ENCODE measurements around the gene ADTRP. TPM values are rescaled to one million over a fixed set of nuclear protein-coding genes. Genes with fewer than 3 reads are reported as not detected.
A peak's percentile ranks its signal among the peaks of the same experiment; 100 is the strongest.

The ADTRP gene
- total RNA-seq, 4 donors from 2014 or later: 0.23 to 0.72 (median 0.67) TPM; not detected in 1

DNA sequence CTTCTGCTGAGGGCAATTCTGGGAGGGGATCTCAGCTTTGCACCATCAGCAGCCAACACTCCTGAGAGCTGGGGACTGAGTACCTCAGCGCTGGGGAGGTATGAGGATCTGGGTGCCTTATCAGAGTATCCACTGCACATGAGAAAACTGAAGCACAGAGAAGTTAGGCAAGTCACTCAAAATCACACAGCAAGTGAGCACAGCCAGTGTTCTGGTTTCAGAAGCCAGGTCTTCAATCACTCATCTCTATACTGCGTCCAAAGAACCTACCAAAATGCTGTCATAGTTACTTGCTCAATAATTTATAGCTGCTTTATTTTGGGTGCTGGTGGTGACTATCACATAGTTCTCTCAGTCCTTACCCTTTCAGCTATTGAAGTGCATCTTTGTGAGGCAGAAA, 5.0 kb downstream of the ADTRP start:
- no peak for TF ChIP-seq POLR2AphosphoS5 (IDR thresholded peaks at IDR 0.05)
- TF ChIP-seq, protein P1, sequence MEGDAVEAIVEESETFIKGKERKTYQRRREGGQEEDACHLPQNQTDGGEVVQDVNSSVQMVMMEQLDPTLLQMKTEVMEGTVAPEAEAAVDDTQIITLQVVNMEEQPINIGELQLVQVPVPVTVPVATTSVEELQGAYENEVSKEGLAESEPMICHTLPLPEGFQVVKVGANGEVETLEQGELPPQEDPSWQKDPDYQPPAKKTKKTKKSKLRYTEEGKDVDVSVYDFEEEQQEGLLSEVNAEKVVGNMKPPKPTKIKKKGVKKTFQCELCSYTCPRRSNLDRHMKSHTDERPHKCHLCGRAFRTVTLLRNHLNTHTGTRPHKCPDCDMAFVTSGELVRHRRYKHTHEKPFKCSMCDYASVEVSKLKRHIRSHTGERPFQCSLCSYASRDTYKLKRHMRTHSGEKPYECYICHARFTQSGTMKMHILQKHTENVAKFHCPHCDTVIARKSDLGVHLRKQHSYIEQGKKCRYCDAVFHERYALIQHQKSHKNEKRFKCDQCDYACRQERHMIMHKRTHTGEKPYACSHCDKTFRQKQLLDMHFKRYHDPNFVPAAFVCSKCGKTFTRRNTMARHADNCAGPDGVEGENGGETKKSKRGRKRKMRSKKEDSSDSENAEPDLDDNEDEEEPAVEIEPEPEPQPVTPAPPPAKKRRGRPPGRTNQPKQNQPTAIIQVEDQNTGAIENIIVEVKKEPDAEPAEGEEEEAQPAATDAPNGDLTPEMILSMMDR (IDR thresholded peaks at IDR 0.05): no peak
- no peak for TF ChIP-seq EP300 (IDR thresholded peaks at IDR 0.05)
- no peak for TF ChIP-seq POLR2A (IDR thresholded peaks at IDR 0.05)
- H3K9me3 ChIP-seq: no peaks in the 10 kb centered on the region
- ATAC-seq: no peak
- no peak overlapping the region for H3K4me3 ChIP-seq
- peaks cover 6% of the 10 kb centered on the region for H3K27me3 ChIP-seq
- WGBS, 2 donors (ENCODE audit: low coverage in 1 of 2): 100% methylated on average over 1 to 2 of the region's 2 CpGs
- peaks cover 0 to 17% (median 10%) of the 10 kb centered on the region in 3 donors for H3K4me1 ChIP-seq
- H3K27ac ChIP-seq: no peak overlapping the region
- H3K36me3 ChIP-seq: no peaks in the 10 kb centered on the region

DNA sequence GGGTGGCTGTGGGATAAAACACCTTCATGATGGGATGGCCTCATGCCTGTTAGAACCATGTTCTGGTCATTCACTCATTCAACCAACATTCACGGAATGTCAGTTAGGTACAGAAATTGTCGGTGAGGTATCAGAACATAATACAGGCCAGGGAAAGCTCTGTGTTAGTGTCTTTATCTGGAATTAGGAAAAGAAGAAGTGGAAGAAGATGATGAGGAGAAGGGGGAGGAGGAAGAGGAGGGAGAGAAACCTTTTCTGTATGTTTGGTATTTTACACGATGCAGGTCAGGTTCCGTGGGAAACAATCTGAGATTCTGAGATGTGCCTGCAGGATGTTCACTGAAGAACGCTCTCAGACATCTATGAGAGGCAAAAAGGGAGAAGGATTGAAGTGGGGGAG, 5.6 kb downstream of the ADTRP start:
- no peak for ATAC-seq
- no peaks in the 10 kb centered on the region for H3K9me3 ChIP-seq
- H3K27ac ChIP-seq: no peak overlapping the region
- no peak overlapping the region for H3K4me3 ChIP-seq
- WGBS, 2 donors (ENCODE audit: low coverage in 1 of 2): 100% methylated on average over 4 of the region's 5 CpGs; no CpG with 5 or more reads in 1 of the 2 donors
- H3K36me3 ChIP-seq: no peaks in the 10 kb centered on the region
- H3K27me3 ChIP-seq: peaks cover 6% of the 10 kb centered on the region
- H3K4me1 ChIP-seq: peaks cover 0 to 18% (median 10%) of the 10 kb centered on the region in 3 donors
- TF ChIP-seq POLR2A (IDR thresholded peaks at IDR 0.05) (no peak), POLR2AphosphoS5 (IDR thresholded peaks at IDR 0.05) (no peak), EP300 (IDR thresholded peaks at IDR 0.05) (no peak)
- TF ChIP-seq, protein P1 (IDR thresholded peaks at IDR 0.05): no peak

DNA sequence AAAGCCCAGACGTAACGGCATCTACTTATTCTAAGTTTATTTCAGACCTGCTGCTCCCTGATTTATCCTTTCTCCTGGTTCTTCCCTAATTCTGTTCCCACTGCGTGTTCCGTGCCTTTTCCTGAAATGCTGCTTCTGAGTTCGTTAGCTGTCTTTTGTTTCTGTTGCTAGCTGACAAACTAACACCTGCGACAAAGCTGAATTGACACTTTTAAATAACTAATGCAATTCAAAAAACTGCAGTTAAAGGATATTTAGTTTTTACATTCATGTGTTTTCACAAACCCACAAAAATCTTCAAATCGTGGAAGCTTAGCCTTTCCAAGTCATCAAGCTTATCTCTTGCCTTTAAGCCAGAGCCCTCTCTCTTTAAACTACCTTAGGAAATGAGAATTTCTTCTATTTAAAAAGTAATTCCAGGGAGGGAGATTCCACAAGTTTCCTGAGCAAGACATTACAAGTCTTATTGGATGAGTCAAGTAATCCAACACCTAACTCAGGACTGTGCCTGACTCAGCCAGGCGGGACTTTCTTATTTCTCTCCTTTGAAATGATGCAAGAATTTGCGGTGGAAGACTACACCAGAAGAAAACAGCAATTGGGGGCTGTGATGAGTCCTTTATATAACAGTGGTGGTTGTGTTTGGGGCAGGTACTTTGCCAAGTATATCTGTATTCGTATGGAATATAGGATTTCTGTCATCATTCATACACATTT, 6.3 kb downstream of the ADTRP start:
- Histone ChIP-seq H3K9me3 (no peaks in the 10 kb centered on the region), H3K27me3 (peaks cover 6% of the 10 kb centered on the region), H3K36me3 (no peaks in the 10 kb centered on the region), H3K4me1 (peaks cover 0 to 26% (median 10%) of the 10 kb centered on the region in 3 donors), H3K27ac (peak overlapping the region in 2 of 4 donors; percentile 73 to 86), H3K4me3 (no peak overlapping the region)
- peak; percentile 32 for ATAC-seq
- peak; percentile 18 for TF ChIP-seq POLR2AphosphoS5 (IDR thresholded peaks at IDR 0.05)
- TF ChIP-seq POLR2A (IDR thresholded peaks at IDR 0.05): no peak
- 70 to 75% methylated on average over 4 to 10 of the region's 10 CpGs for WGBS, 2 donors (ENCODE audit: low coverage in 1 of 2)

DNA sequence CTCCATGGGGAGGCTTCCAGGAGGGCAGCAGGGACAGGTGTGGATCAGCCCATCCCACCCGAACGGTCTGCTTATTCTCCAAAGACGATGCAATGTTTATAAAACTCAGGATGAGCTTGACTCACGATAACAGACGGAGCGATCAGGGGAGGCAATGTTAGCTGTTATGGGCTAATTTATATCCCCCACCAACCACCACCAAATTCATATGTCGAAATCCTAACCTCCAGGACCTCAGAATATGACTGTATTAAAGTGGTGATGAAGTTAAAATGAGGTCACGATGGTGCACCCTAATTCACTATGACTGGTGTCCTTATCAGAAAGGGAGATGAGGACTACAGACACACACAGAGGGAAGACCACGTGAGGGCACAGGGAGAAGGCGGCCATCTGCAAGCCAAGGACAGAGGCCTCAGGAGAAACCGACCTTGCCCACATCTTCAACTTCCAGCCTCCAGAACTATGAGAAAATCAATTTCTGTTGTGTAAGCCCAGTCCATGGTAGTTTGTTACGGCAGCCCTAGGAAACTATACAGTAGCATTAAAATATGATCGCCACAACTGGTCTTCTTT, 7.0 kb downstream of the ADTRP start:
- WGBS, 2 donors (ENCODE audit: low coverage in 1 of 2): 90 to 95% methylated on average over 4 to 7 of the region's 13 CpGs
- H3K9me3 ChIP-seq: no peaks in the 10 kb centered on the region
- no peaks in the 10 kb centered on the region for H3K36me3 ChIP-seq
- peak overlapping the region; percentile 13 to 86 (median 72) for H3K27ac ChIP-seq
- H3K4me1 ChIP-seq: peaks cover 2 to 33% (median 10%) of the 10 kb centered on the region in 3 donors
- no peak overlapping the region for H3K4me3 ChIP-seq
- TF ChIP-seq POLR2A (IDR thresholded peaks at IDR 0.05) (no peak), POLR2AphosphoS5 (IDR thresholded peaks at IDR 0.05) (no peak), EP300 (IDR thresholded peaks at IDR 0.05) (no peak)
- TF ChIP-seq, protein P1 (IDR thresholded peaks at IDR 0.05): no peak
- ATAC-seq: no peak
- H3K27me3 ChIP-seq: peaks cover 6% of the 10 kb centered on the region

DNA sequence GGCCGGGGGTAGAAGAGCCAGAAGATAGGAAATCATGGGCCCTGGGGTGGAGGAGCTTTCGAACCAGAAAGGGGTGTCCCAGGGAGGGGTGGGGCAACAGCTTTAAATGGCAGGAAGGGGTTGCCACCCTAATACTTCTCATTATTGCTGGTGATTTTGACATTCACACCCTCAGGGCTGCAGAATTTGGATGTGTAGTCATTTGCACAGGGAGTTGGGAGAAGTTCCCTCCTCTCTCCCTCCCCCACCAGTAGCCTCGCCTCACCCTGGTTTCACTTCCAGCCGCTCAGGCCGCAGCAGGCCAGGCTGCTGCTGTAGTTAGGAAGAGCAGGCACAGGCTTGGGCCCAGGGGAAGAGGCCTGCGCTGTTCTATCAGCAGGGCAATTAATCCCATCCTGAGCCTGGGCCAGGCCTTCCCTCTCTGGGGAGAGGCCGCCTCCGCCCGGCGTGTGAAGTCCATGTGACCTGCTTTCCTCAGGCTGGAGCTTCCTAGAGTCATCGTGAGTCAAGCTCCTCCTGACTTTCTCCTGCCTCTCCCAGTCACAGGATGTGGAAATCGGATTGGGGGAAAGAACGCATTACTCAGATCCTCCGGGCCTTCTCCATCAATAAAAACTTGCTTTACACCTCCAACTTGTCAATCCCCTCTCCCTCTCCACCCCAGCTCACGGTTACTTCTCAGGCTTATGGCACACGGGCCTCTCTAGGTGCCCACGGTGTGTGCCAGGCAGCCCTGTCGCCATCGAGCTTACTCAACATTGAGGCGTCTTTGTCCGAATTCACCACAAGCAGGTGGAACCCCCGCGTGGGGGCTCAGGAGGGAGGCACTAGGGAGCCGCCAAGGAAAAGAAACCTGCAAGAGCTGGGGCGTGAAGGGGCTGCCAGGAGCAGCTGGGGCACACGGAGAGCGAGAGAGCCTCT, 7.8 kb downstream of the ADTRP start:
- Histone ChIP-seq H3K36me3 (no peaks in the 10 kb centered on the region), H3K4me3 (peak overlapping the region in 1 of 2 donors; percentile 7), H3K4me1 (peaks cover 2 to 40% (median 10%) of the 10 kb centered on the region in 3 donors), H3K27ac (peak overlapping the region; percentile 13 to 86 (median 72)), H3K9me3 (no peaks in the 10 kb centered on the region), H3K27me3 (peaks cover 6% of the 10 kb centered on the region)
- TF ChIP-seq POLR2A (IDR thresholded peaks at IDR 0.05) (no peak), POLR2AphosphoS5 (IDR thresholded peaks at IDR 0.05) (peak; percentile 67), EP300 (IDR thresholded peaks at IDR 0.05) (no peak)
- TF ChIP-seq, protein P1 (IDR thresholded peaks at IDR 0.05): no peak
- WGBS, 2 donors (ENCODE audit: low coverage in 1 of 2): 29 to 60% methylated on average over 1 to 6 of the region's 27 CpGs
- ATAC-seq: peak; percentile 94
